HepG2 (cell line): ENCODE results near the gene CSTPP1. TPM values are rescaled to one million over a fixed set of nuclear protein-coding genes. Genes with fewer than 3 reads are reported as not detected.

Experiments
- ATM ChIP-seq: fragments of 450-650 bp; IDR thresholded peaks from 2 replicates; pipeline ENCODE4 v1.7.1; 2017; ENCODE audit warnings: mild to moderate bottlenecking, borderline replicate concordance
- CBX2 ChIP-seq, 2 experiments: fragments of 200-600 bp in 1 of 2; sonication (generic); formaldehyde crosslinking in 1 of 2; IDR thresholded peaks; 2 replicates each; pipeline versions ENCODE4 v1.7.0 to v1.8.1; 2018 to 2022; ENCODE audit warnings: low read depth in 2 of 2, low read length in 1 of 2, mild to moderate bottlenecking in 1 of 2, missing genetic modification reagents in 1 of 2
- FOXK2 ChIP-seq: fragments of 450-650 bp; IDR thresholded peaks from 2 replicates; pipeline ENCODE4 v1.6.1; 2016
- GATA4 ChIP-seq: sonication (generic); IDR thresholded peaks from 2 replicates; pipeline ENCODE4 v1.6.1; 2016; ENCODE audit warnings: antibody characterized with exemption, low read depth, borderline replicate concordance
- KDM2A ChIP-seq: sonication (generic); formaldehyde crosslinking; IDR thresholded peaks from 2 replicates; pipeline ENCODE4 v1.4.0; 2020; ENCODE audit warnings: low read depth, missing genetic modification reagents, borderline replicate concordance
- MXI1 ChIP-seq: IDR thresholded peaks from 3 replicates; pipeline ENCODE4 v1.6.1; 2012; ENCODE audit warnings: low read depth, low read length, inconsistent platforms, borderline replicate concordance
- SOX5 ChIP-seq: IDR thresholded peaks from 2 replicates; pipeline ENCODE4 v1.6.1; 2016; ENCODE audit warnings: borderline replicate concordance
- TCF7 ChIP-seq: sonication (generic); IDR thresholded peaks from 2 replicates; pipeline ENCODE4 v1.6.1; 2016; ENCODE audit warnings: antibody characterized with exemption, low read depth
- ZC3H13 ChIP-seq: sonication (generic); formaldehyde crosslinking; IDR thresholded peaks from 2 replicates; pipeline ENCODE4 v1.8.1; 2023; ENCODE audit warnings: mild to moderate bottlenecking, missing genetic modification reagents, moderate library complexity
- ZEB1 ChIP-seq: IDR thresholded peaks from 2 replicates; pipeline ENCODE4 v1.6.1; 2012; ENCODE audit warnings: mild to moderate bottlenecking, low read depth, inconsistent platforms; ENCODE audit not compliant: insufficient replicate concordance
- ZFY ChIP-seq: sonication (generic); formaldehyde crosslinking; IDR thresholded peaks from 2 replicates; pipeline ENCODE4 v1.4.0; 2020; ENCODE audit warnings: missing genetic modification reagents
- ZNF232 ChIP-seq: sonication (generic); formaldehyde crosslinking; IDR thresholded peaks from 2 replicates; pipeline ENCODE4 v1.4.0; 2020; ENCODE audit warnings: missing genetic modification reagents, borderline replicate concordance
- ZNF382 ChIP-seq: sonication (generic); formaldehyde crosslinking; IDR thresholded peaks from 2 replicates; pipeline ENCODE4 v1.5.0; 2020; ENCODE audit warnings: missing genetic modification reagents, mild to moderate bottlenecking, borderline replicate concordance
- ZNF383 ChIP-seq: sonication (generic); formaldehyde crosslinking; IDR thresholded peaks from 2 replicates; pipeline ENCODE4 v1.4.0; 2020; ENCODE audit warnings: missing genetic modification reagents, mild to moderate bottlenecking, borderline replicate concordance
- polyA plus RNA-seq, 8 experiments: library from polyadenylated mRNA; depleted of rRNA in 3 of 8; stranded (reverse) in 7 of 8; unstranded in 1 of 8; fragments of >200 nt; fragmentation: Illumina TruSeq in 4 of 8; extraction: Trizol in 4 of 8; gene quantifications; 2 replicates each; pipeline versions ENCODE4 v1.2.1 to v1.2.3, GENCODE V29; 2011 to 2016; ENCODE audit warnings: low read depth in 4 of 8, missing spikeins in 1 of 8, mixed read lengths in 1 of 8; ENCODE audit not compliant: insufficient read depth in 1 of 8
- total RNA-seq, 5 experiments: library from RNA; depleted of rRNA; stranded (reverse); fragments of >200 nt; fragmentation: Illumina TruSeq; extraction: Trizol; gene quantifications; 2 replicates each; pipeline ENCODE4 v1.2.3, GENCODE V29; 2016; ENCODE audit warnings: low read depth in 1 of 5
- TF ChIP-seq, protein P1 (sequence below): sonication (generic); formaldehyde crosslinking; conservative IDR thresholded peaks from 2 replicates; pipeline ENCODE4 v1.4.0; 2020; ENCODE audit warnings: mild to moderate bottlenecking, missing genetic modification reagents, moderate library complexity
- TF ChIP-seq, protein P2 (sequence below): sonication (generic); formaldehyde crosslinking; IDR thresholded peaks from 2 replicates; pipeline ENCODE4 v1.4.0; 2020; ENCODE audit warnings: low read depth, mild to moderate bottlenecking, missing genetic modification reagents
- TF ChIP-seq, protein P3 (sequence below): sonication (generic); formaldehyde crosslinking; IDR thresholded peaks from 2 replicates; pipeline ENCODE4 v1.4.0; 2020; ENCODE audit warnings: missing genetic modification reagents
- TF ChIP-seq, protein P4 (sequence below): IDR thresholded peaks from 2 replicates; pipeline ENCODE4 v1.6.1; 2016; ENCODE audit warnings: low read depth, control low read depth
- TF ChIP-seq, protein P5 (sequence below): sonication (generic); formaldehyde crosslinking; IDR thresholded peaks from 2 replicates; pipeline ENCODE4 v1.4.0; 2020; ENCODE audit warnings: missing genetic modification reagents

Gene CSTPP1
- total and polyA plus RNA-seq, 2 of the 13 experiments (the other 11 are each of a cell fraction or from before 2014, with no cell fraction given): 12.3 to 14.6 TPM

DNA sequence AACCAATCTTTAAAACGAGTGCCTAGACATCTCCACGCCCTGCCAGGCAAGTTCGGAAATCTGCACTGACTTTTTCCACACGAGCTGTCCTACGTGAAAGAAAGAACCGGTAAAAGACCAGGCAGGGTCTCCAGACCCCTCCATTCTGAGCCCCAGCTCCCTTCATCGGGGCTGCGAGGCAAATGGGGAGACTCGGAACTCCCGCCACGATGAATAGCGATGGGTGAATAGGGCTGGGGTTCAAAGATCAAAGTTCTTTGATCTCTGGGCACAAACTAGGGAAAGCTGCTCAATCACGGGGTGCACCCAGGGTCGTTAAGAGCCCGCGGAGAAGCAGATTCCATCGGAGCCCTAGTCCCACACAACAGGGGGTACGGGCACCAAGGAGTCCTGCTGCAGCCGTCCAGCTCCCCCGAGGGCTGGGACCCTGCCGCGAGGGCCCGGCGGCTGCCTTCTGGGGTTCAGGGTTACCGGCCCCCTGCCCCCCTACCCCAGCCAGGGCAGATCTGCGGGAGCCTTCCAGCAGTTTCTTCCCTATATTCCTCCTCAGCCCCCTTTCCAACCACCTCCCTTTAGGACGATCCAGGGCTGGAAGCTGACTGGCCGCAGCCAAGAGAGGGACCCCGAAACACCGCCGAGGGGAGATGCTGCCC is 19.3 kb upstream of the CSTPP1 start (continued):
- TF ChIP-seq, protein P1, sequence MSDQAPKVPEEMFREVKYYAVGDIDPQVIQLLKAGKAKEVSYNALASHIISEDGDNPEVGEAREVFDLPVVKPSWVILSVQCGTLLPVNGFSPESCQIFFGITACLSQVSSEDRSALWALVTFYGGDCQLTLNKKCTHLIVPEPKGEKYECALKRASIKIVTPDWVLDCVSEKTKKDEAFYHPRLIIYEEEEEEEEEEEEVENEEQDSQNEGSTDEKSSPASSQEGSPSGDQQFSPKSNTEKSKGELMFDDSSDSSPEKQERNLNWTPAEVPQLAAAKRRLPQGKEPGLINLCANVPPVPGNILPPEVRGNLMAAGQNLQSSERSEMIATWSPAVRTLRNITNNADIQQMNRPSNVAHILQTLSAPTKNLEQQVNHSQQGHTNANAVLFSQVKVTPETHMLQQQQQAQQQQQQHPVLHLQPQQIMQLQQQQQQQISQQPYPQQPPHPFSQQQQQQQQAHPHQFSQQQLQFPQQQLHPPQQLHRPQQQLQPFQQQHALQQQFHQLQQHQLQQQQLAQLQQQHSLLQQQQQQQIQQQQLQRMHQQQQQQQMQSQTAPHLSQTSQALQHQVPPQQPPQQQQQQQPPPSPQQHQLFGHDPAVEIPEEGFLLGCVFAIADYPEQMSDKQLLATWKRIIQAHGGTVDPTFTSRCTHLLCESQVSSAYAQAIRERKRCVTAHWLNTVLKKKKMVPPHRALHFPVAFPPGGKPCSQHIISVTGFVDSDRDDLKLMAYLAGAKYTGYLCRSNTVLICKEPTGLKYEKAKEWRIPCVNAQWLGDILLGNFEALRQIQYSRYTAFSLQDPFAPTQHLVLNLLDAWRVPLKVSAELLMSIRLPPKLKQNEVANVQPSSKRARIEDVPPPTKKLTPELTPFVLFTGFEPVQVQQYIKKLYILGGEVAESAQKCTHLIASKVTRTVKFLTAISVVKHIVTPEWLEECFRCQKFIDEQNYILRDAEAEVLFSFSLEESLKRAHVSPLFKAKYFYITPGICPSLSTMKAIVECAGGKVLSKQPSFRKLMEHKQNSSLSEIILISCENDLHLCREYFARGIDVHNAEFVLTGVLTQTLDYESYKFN: peak; percentile 42; the same call in 1 of the 2 replicates
- peak; percentile 2; the same call in 1 of the 2 replicates for TF ChIP-seq ZFY (CRISPR knock-in tag)
- no peak for TF ChIP-seq ZC3H13 (CRISPR knock-in tag)
- TF ChIP-seq, protein P2, sequence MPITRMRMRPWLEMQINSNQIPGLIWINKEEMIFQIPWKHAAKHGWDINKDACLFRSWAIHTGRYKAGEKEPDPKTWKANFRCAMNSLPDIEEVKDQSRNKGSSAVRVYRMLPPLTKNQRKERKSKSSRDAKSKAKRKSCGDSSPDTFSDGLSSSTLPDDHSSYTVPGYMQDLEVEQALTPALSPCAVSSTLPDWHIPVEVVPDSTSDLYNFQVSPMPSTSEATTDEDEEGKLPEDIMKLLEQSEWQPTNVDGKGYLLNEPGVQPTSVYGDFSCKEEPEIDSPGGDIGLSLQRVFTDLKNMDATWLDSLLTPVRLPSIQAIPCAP (CRISPR knock-in tag): no peak
- TF ChIP-seq, protein P3, sequence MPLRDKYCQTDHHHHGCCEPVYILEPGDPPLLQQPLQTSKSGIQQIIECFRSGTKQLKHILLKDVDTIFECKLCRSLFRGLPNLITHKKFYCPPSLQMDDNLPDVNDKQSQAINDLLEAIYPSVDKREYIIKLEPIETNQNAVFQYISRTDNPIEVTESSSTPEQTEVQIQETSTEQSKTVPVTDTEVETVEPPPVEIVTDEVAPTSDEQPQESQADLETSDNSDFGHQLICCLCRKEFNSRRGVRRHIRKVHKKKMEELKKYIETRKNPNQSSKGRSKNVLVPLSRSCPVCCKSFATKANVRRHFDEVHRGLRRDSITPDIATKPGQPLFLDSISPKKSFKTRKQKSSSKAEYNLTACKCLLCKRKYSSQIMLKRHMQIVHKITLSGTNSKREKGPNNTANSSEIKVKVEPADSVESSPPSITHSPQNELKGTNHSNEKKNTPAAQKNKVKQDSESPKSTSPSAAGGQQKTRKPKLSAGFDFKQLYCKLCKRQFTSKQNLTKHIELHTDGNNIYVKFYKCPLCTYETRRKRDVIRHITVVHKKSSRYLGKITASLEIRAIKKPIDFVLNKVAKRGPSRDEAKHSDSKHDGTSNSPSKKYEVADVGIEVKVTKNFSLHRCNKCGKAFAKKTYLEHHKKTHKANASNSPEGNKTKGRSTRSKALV: peak; percentile 25; the same call in 1 of the 2 replicates
- no peak for TF ChIP-seq SOX5 (CRISPR knock-in tag)
- TF ChIP-seq ZNF382 (CRISPR knock-in tag): no peak
- peak; percentile 40; the same call in 1 of the 2 replicates for TF ChIP-seq TCF7
- TF ChIP-seq KDM2A (CRISPR knock-in tag): 0 out of 2 replicates have a peak, but pooled peaks have one; percentile 18
- TF ChIP-seq ATM: no peak
- no peak for TF ChIP-seq ZNF383 (CRISPR knock-in tag)
- TF ChIP-seq, protein P4, sequence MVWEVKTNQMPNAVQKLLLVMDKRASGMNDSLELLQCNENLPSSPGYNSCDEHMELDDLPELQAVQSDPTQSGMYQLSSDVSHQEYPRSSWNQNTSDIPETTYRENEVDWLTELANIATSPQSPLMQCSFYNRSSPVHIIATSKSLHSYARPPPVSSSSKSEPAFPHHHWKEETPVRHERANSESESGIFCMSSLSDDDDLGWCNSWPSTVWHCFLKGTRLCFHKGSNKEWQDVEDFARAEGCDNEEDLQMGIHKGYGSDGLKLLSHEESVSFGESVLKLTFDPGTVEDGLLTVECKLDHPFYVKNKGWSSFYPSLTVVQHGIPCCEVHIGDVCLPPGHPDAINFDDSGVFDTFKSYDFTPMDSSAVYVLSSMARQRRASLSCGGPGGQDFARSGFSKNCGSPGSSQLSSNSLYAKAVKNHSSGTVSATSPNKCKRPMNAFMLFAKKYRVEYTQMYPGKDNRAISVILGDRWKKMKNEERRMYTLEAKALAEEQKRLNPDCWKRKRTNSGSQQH (CRISPR knock-in tag): peak; percentile 18; the same call in 1 of the 2 replicates
- no peak for TF ChIP-seq FOXK2
- TF ChIP-seq, protein P5, sequence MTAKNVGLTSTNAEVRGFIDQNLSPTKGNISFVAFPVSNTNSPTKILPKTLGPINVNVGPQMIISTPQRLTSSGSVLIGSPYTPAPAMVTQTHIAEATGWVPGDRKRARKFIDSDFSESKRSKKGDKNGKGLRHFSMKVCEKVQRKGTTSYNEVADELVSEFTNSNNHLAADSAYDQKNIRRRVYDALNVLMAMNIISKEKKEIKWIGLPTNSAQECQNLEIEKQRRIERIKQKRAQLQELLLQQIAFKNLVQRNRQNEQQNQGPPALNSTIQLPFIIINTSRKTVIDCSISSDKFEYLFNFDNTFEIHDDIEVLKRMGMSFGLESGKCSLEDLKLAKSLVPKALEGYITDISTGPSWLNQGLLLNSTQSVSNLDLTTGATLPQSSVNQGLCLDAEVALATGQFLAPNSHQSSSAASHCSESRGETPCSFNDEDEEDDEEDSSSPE (CRISPR knock-in tag): peak; percentile 77
- TF ChIP-seq CBX2 (IDR thresholded peaks at IDR 0.05; ENCODE audit: low read depth, low read length): no peak
- no peak for TF ChIP-seq CBX2 (CRISPR knock-in tag; IDR thresholded peaks at IDR 0.05; ENCODE audit: low read depth)
- no peak for TF ChIP-seq GATA4
- 0 out of 3 replicates have a peak, but pooled peaks have one; percentile 20 for TF ChIP-seq MXI1
- no peak for TF ChIP-seq ZNF232 (CRISPR knock-in tag)
- no peak for TF ChIP-seq ZEB1
